ENCODE data around the gene CD2.

GRCh38 chr1:116725798-116726197 lies 28.4 kb upstream of the CD2 start:
- TF ChIP-seq CTCF (IDR thresholded peaks at IDR 0.05) (no peak), POLR2A (IDR thresholded peaks at IDR 0.05) (no peak)

All from body of pancreas (tissue), 4 donors.